ENCODE measurements around the gene ENDOG. TPM values are rescaled to one million over a fixed set of nuclear protein-coding genes. Genes with fewer than 3 reads are reported as not detected.

Gene ENDOG
- total RNA-seq, 2 donors from 2014 or later = 22.4 to 24.9 TPM

GRCh38 chr9:128798896-128799295 is 19.4 kb upstream of the ENDOG start:
- Histone ChIP-seq H3K27me3 (no peaks in the 10 kb centered on the region), H3K9me3 (no peaks in the 10 kb centered on the region), H3K36me3 (replicated peaks in 1 of 2; ENCODE audit: insufficient read depth in 1 of 2, low read depth in 2 of 2) (peaks cover 6 to 30% of the 10 kb centered on the region in 2 donors), H3K4me3 (no peak overlapping the region), H3K27ac (no peak overlapping the region), H3K4me1 (peaks cover 5% of the 10 kb centered on the region)
- DNase-seq = no peak
- no peak for TF ChIP-seq CTCF (IDR thresholded peaks at IDR 0.05)
- TF ChIP-seq POLR2A (IDR thresholded peaks at IDR 0.05) = no peak
- intact Hi-C loops (cut with DNase I) = no loop called here
- 80 to 93% methylated on average over 4 to 8 of the region's 8 CpGs for WGBS, 2 donors
- no peak for ATAC-seq

GRCh38 chr9:128800061-128800460 is 18.2 kb upstream of the ENDOG start:
- Histone ChIP-seq H3K27ac (no peak overlapping the region), H3K36me3 (replicated peaks in 1 of 2; ENCODE audit: insufficient read depth in 1 of 2, low read depth in 2 of 2) (peaks cover 6 to 34% of the 10 kb centered on the region in 2 donors), H3K4me1 (no peaks in the 10 kb centered on the region), H3K27me3 (no peaks in the 10 kb centered on the region), H3K9me3 (no peaks in the 10 kb centered on the region), H3K4me3 (no peak overlapping the region)
- ATAC-seq (no peak), DNase-seq (no peak)
- 98 to 100% methylated on average over 7 of the region's 7 CpGs for WGBS, 2 donors
- TF ChIP-seq POLR2A (IDR thresholded peaks at IDR 0.05) (no peak), CTCF (IDR thresholded peaks at IDR 0.05) (no peak)
- intact Hi-C loops (cut with DNase I) = no loop called here

- no peaks in the 10 kb centered on the region for H3K9me3 ChIP-seq
- no peak for DNase-seq
- no peaks in the 10 kb centered on the region for H3K27me3 ChIP-seq
- H3K27ac ChIP-seq = no peak overlapping the region
- no peak for ATAC-seq
- intact Hi-C loops (cut with DNase I) = no loop called here
- H3K4me3 ChIP-seq = no peak overlapping the region
- 87 to 100% methylated on average over 4 of the region's 4 CpGs for WGBS, 2 donors
- no peaks in the 10 kb centered on the region for H3K4me1 ChIP-seq
- H3K36me3 ChIP-seq (replicated peaks in 1 of 2; ENCODE audit: insufficient read depth in 1 of 2, low read depth in 2 of 2) = peaks cover 18 to 36% of the 10 kb centered on the region in 2 donors
- no peak for TF ChIP-seq CTCF (IDR thresholded peaks at IDR 0.05)
- no peak for TF ChIP-seq POLR2A (IDR thresholded peaks at IDR 0.05)
Measured at GRCh38 chr9:128802482-128802881, 15.8 kb upstream of the ENDOG start.

- no peak for DNase-seq
- Histone ChIP-seq H3K27me3 (no peaks in the 10 kb centered on the region), H3K27ac (no peak overlapping the region), H3K4me1 (no peaks in the 10 kb centered on the region), H3K9me3 (no peaks in the 10 kb centered on the region), H3K36me3 (replicated peaks in 1 of 2; ENCODE audit: insufficient read depth in 1 of 2, low read depth in 2 of 2) (peaks cover 14 to 20% of the 10 kb centered on the region in 2 donors), H3K4me3 (no peak overlapping the region)
- no peak for ATAC-seq
- intact Hi-C loops (cut with DNase I) = no loop called here
- WGBS, 2 donors = 81 to 96% methylated on average over 9 to 14 of the region's 14 CpGs
- TF ChIP-seq POLR2A (IDR thresholded peaks at IDR 0.05) = no peak
- TF ChIP-seq CTCF (IDR thresholded peaks at IDR 0.05) = no peak
Measured at GRCh38 chr9:128805661-128806060, 12.6 kb upstream of the ENDOG start.

- DNase-seq (no peak), ATAC-seq (no peak)
- Histone ChIP-seq H3K4me3 (no peak overlapping the region), H3K36me3 (replicated peaks in 1 of 2; ENCODE audit: insufficient read depth in 1 of 2, low read depth in 2 of 2) (peaks cover 12 to 20% of the 10 kb centered on the region in 2 donors), H3K4me1 (no peaks in the 10 kb centered on the region), H3K9me3 (no peaks in the 10 kb centered on the region), H3K27ac (no peak overlapping the region), H3K27me3 (no peaks in the 10 kb centered on the region)
- 82% methylated on average over 12 of the region's 14 CpGs; no CpG with 5 or more reads in 1 of the 2 donors for WGBS, 2 donors
- intact Hi-C loops (cut with DNase I) = no loop called here
- TF ChIP-seq CTCF (IDR thresholded peaks at IDR 0.05) (no peak), POLR2A (IDR thresholded peaks at IDR 0.05) (no peak)
Measured at GRCh38 chr9:128807827-128808226, 10.5 kb upstream of the ENDOG start.
